WTC11 (cell line): ENCODE results near the gene MTOR. TPM values are rescaled to one million over a fixed set of nuclear protein-coding genes. Genes with fewer than 3 reads are reported as not detected.
A peak's percentile ranks its signal among the peaks of the same experiment; 100 is the strongest.

Experiments
- ATAC-seq: fragments of 200-7000 bp; cut with Tn5 transposase; 2 replicates; pipeline ENCODE4 v1.10.0; 2021; ENCODE audit warnings: mild to moderate bottlenecking, moderate library complexity
- CTCF ChIA-PET: fragments of 300-600 bp; sonication (Branson Sonifier 250); formaldehyde crosslinking; loops from one replicate; lab custom pipeline; 2021; ENCODE audit warnings: antibody characterized with exemption; lab: Charles Lee
- POLR2A ChIA-PET: fragments of 350-600 bp; sonication (Branson Sonifier 250); formaldehyde crosslinking; loops from one replicate; lab custom pipeline; 2021; ENCODE audit warnings: antibody characterized with exemption; lab: Charles Lee
- DNase-seq: peaks from one replicate; pipeline ENCODE4 v3.0.0; 2021; ENCODE audit warnings: low spot score
- H3K27ac Mint-ChIP-seq: 2 replicates; pipeline ENCODE4 v1.8.0; 2021; ENCODE audit warnings: mixed read lengths
- H3K27me3 Mint-ChIP-seq: 2 replicates; pipeline ENCODE4 v1.8.0; 2021; ENCODE audit warnings: low read depth, mild to moderate bottlenecking, moderate library complexity, mixed read lengths
- H3K36me3 Mint-ChIP-seq: 2 replicates; pipeline ENCODE4 v1.8.0; 2021; ENCODE audit warnings: mixed read lengths
- H3K4me1 Mint-ChIP-seq: 2 replicates; pipeline ENCODE4 v1.8.0; 2022; ENCODE audit warnings: mixed read lengths
- H3K4me3 Mint-ChIP-seq: 2 replicates; pipeline ENCODE4 v1.8.0; 2021; ENCODE audit warnings: mild to moderate bottlenecking, moderate library complexity, mixed read lengths
- H3K9me3 Mint-ChIP-seq: 2 replicates; pipeline ENCODE4 v1.8.0; 2021; ENCODE audit warnings: mixed read lengths
- ELF4 ChIP-seq: sonication (generic); formaldehyde crosslinking; IDR thresholded peaks from 2 replicates; pipeline ENCODE4 v1.8.1; 2022; ENCODE audit warnings: low read depth, mild to moderate bottlenecking, moderate library complexity, missing genetic modification reagents
- GABPB1 ChIP-seq: sonication (generic); formaldehyde crosslinking; IDR thresholded peaks from 2 replicates; pipeline ENCODE4 v1.8.1; 2023; ENCODE audit warnings: mild to moderate bottlenecking, missing genetic modification reagents
- JAZF1 ChIP-seq: fragments of 250-450 bp; sonication (Bioruptor Pico); IDR thresholded peaks from 2 replicates; pipeline ENCODE4 v1.9.0; 2021; ENCODE audit warnings: moderate library complexity, mild to moderate bottlenecking, inconsistent platforms
- KAT7 ChIP-seq: sonication (generic); formaldehyde crosslinking; IDR thresholded peaks from 2 replicates; pipeline ENCODE4 v1.8.1; 2023; ENCODE audit warnings: missing genetic modification reagents, mild to moderate bottlenecking, borderline replicate concordance
- MYBL2 ChIP-seq: sonication (generic); formaldehyde crosslinking; IDR thresholded peaks from 2 replicates; pipeline ENCODE4 v1.8.1; 2023; ENCODE audit warnings: mild to moderate bottlenecking, moderate library complexity, missing genetic modification reagents
- NFATC4 ChIP-seq: fragments of 250-450 bp; sonication (Bioruptor Pico); IDR thresholded peaks from 2 replicates; pipeline ENCODE4 v1.9.0; 2021; ENCODE audit warnings: mild to moderate bottlenecking
- NR3C1 ChIP-seq: sonication (generic); formaldehyde crosslinking; conservative IDR thresholded peaks from 2 replicates; pipeline ENCODE4 v1.8.1; 2023; ENCODE audit warnings: low read depth, mild to moderate bottlenecking, missing genetic modification reagents
- PRRX2 ChIP-seq: fragments of 250-450 bp; sonication (Bioruptor Pico); IDR thresholded peaks from 2 replicates; pipeline ENCODE4 v1.8.0; 2021; ENCODE audit warnings: mild to moderate bottlenecking
- SMAD4 ChIP-seq: sonication (generic); formaldehyde crosslinking; IDR thresholded peaks from 2 replicates; pipeline ENCODE4 v1.8.0; 2022; ENCODE audit warnings: mild to moderate bottlenecking, missing genetic modification reagents
- TCF7 ChIP-seq: sonication (generic); formaldehyde crosslinking; IDR thresholded peaks from 2 replicates; pipeline ENCODE4 v1.8.0; 2022; ENCODE audit warnings: mild to moderate bottlenecking, low read depth, missing genetic modification reagents, moderate library complexity
- TEAD4 ChIP-seq: sonication (generic); formaldehyde crosslinking; IDR thresholded peaks from 2 replicates; pipeline ENCODE4 v1.8.0; 2022; ENCODE audit warnings: mild to moderate bottlenecking, missing genetic modification reagents
- ZBTB21 ChIP-seq: sonication (generic); formaldehyde crosslinking; IDR thresholded peaks from 2 replicates; pipeline ENCODE4 v1.8.1; 2023; ENCODE audit warnings: mild to moderate bottlenecking, missing genetic modification reagents, borderline replicate concordance
- ZNF121 ChIP-seq: sonication (generic); formaldehyde crosslinking; IDR thresholded peaks from 2 replicates; pipeline ENCODE4 v1.8.0; 2023; ENCODE audit warnings: missing genetic modification reagents
- total RNA-seq: library from RNA; stranded (reverse); gene quantifications from 3 replicates; pipeline ENCODE4 v1.2.3, GENCODE V29; 2021
- TF ChIP-seq, protein P1 (sequence below): sonication (generic); formaldehyde crosslinking; IDR thresholded peaks from 2 replicates; pipeline ENCODE4 v1.8.1; 2022; ENCODE audit warnings: low read depth, missing genetic modification reagents, borderline replicate concordance
- TF ChIP-seq, protein P2 (sequence below): sonication (generic); formaldehyde crosslinking; IDR thresholded peaks from 2 replicates; pipeline ENCODE4 v1.8.1; 2023; ENCODE audit warnings: mild to moderate bottlenecking, missing genetic modification reagents, moderate library complexity
- TF ChIP-seq, protein P3 (sequence below): sonication (generic); formaldehyde crosslinking; IDR thresholded peaks from 2 replicates; pipeline ENCODE4 v1.8.0; 2022; ENCODE audit warnings: missing genetic modification reagents
- TF ChIP-seq, protein P4 (sequence below): fragments of 250-450 bp; sonication (Bioruptor Pico); IDR thresholded peaks from 2 replicates; pipeline ENCODE4 v2.1.2; 2022; ENCODE audit warnings: mild to moderate bottlenecking, moderate library complexity
- TF ChIP-seq, protein P5 (sequence below): sonication (generic); formaldehyde crosslinking; IDR thresholded peaks from 2 replicates; pipeline ENCODE4 v1.8.1; 2022; ENCODE audit warnings: mild to moderate bottlenecking, missing genetic modification reagents, moderate library complexity, borderline replicate concordance
- TF ChIP-seq, protein P6 (sequence below): sonication (generic); formaldehyde crosslinking; IDR thresholded peaks from 2 replicates; pipeline ENCODE4 v1.8.1; 2023; ENCODE audit warnings: mild to moderate bottlenecking, missing genetic modification reagents, moderate library complexity
- TF ChIP-seq, protein P7 (sequence below): sonication (generic); formaldehyde crosslinking; IDR thresholded peaks from 2 replicates; pipeline ENCODE4 v1.8.1; 2023; ENCODE audit warnings: mild to moderate bottlenecking, missing genetic modification reagents
- TF ChIP-seq, protein P8 (sequence below): sonication (generic); formaldehyde crosslinking; IDR thresholded peaks from 2 replicates; pipeline ENCODE4 v1.8.0; 2022; ENCODE audit warnings: mild to moderate bottlenecking, missing genetic modification reagents

The MTOR gene
- total RNA-seq, 1 experiment from 2014 or later, result 65.0 TPM

DNA sequence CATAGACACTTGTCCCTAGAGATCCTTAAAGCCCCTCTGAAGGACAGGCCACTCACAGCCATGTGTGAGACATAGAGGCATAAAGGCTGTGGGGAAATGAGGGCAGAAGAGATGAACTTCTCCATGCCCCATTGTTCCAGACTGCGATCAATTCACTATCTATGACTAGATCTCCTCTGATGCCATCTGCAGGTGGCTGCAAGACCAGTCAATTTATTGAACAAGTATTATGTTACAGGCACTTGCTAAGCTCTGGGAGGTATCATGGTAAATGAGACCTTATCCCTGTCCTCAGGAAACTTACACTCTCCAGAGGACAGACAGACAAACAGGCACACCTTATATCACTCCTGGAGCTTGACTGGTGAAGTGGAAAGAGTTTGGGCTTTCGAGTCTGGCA is 33.6 kb upstream of the MTOR start:
- CTCF ChIA-PET, result no interaction called here
- no peak for DNase-seq
- Mint-ChIP-seq H3K4me1 (peaks cover 12% of the 10 kb centered on the region), H3K27ac (0 out of 2 replicates have a peak overlapping the region, but pooled peaks have one; percentile 24), H3K9me3 (no peaks in the 10 kb centered on the region), H3K4me3 (no peak overlapping the region), H3K36me3 (peaks cover 13% of the 10 kb centered on the region), H3K27me3 (no peaks in the 10 kb centered on the region)
- TF ChIP-seq, protein P1, sequence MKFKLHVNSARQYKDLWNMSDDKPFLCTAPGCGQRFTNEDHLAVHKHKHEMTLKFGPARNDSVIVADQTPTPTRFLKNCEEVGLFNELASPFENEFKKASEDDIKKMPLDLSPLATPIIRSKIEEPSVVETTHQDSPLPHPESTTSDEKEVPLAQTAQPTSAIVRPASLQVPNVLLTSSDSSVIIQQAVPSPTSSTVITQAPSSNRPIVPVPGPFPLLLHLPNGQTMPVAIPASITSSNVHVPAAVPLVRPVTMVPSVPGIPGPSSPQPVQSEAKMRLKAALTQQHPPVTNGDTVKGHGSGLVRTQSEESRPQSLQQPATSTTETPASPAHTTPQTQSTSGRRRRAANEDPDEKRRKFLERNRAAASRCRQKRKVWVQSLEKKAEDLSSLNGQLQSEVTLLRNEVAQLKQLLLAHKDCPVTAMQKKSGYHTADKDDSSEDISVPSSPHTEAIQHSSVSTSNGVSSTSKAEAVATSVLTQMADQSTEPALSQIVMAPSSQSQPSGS, result no peak
- TF ChIP-seq JAZF1 (no peak), NFATC4 (CRISPR knock-in tag) (no peak), NR3C1 (CRISPR knock-in tag) (no peak), PRRX2 (CRISPR knock-in tag) (no peak), KAT7 (no peak), MYBL2 (CRISPR knock-in tag) (no peak), TCF7 (CRISPR knock-in tag) (no peak), ZNF121 (no peak), SMAD4 (no peak), GABPB1 (CRISPR knock-in tag) (no peak)
- TF ChIP-seq, protein P2, sequence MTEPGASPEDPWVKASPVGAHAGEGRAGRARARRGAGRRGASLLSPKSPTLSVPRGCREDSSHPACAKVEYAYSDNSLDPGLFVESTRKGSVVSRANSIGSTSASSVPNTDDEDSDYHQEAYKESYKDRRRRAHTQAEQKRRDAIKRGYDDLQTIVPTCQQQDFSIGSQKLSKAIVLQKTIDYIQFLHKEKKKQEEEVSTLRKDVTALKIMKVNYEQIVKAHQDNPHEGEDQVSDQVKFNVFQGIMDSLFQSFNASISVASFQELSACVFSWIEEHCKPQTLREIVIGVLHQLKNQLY, result no peak
- TF ChIP-seq, protein P3, sequence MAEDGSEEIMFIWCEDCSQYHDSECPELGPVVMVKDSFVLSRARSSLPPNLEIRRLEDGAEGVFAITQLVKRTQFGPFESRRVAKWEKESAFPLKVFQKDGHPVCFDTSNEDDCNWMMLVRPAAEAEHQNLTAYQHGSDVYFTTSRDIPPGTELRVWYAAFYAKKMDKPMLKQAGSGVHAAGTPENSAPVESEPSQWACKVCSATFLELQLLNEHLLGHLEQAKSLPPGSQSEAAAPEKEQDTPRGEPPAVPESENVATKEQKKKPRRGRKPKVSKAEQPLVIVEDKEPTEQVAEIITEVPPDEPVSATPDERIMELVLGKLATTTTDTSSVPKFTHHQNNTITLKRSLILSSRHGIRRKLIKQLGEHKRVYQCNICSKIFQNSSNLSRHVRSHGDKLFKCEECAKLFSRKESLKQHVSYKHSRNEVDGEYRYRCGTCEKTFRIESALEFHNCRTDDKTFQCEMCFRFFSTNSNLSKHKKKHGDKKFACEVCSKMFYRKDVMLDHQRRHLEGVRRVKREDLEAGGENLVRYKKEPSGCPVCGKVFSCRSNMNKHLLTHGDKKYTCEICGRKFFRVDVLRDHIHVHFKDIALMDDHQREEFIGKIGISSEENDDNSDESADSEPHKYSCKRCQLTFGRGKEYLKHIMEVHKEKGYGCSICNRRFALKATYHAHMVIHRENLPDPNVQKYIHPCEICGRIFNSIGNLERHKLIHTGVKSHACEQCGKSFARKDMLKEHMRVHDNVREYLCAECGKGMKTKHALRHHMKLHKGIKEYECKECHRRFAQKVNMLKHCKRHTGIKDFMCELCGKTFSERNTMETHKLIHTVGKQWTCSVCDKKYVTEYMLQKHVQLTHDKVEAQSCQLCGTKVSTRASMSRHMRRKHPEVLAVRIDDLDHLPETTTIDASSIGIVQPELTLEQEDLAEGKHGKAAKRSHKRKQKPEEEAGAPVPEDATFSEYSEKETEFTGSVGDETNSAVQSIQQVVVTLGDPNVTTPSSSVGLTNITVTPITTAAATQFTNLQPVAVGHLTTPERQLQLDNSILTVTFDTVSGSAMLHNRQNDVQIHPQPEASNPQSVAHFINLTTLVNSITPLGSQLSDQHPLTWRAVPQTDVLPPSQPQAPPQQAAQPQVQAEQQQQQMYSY (CRISPR knock-in tag), result no peak
- TF ChIP-seq, protein P4, sequence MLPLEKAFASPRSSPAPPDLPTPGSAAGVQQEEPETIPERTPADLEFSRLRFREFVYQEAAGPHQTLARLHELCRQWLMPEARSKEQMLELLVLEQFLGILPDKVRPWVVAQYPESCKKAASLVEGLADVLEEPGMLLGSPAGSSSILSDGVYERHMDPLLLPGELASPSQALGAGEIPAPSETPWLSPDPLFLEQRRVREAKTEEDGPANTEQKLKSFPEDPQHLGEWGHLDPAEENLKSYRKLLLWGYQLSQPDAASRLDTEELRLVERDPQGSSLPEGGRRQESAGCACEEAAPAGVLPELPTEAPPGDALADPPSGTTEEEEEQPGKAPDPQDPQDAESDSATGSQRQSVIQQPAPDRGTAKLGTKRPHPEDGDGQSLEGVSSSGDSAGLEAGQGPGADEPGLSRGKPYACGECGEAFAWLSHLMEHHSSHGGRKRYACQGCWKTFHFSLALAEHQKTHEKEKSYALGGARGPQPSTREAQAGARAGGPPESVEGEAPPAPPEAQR (CRISPR knock-in tag), result no peak
- TF ChIP-seq, protein P5, sequence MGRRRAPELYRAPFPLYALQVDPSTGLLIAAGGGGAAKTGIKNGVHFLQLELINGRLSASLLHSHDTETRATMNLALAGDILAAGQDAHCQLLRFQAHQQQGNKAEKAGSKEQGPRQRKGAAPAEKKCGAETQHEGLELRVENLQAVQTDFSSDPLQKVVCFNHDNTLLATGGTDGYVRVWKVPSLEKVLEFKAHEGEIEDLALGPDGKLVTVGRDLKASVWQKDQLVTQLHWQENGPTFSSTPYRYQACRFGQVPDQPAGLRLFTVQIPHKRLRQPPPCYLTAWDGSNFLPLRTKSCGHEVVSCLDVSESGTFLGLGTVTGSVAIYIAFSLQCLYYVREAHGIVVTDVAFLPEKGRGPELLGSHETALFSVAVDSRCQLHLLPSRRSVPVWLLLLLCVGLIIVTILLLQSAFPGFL (CRISPR knock-in tag), result no peak
- TF ChIP-seq, protein P6, sequence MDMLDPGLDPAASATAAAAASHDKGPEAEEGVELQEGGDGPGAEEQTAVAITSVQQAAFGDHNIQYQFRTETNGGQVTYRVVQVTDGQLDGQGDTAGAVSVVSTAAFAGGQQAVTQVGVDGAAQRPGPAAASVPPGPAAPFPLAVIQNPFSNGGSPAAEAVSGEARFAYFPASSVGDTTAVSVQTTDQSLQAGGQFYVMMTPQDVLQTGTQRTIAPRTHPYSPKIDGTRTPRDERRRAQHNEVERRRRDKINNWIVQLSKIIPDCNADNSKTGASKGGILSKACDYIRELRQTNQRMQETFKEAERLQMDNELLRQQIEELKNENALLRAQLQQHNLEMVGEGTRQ (CRISPR knock-in tag), result no peak
- no peak for ATAC-seq
- POLR2A ChIA-PET, result no interaction called here

DNA sequence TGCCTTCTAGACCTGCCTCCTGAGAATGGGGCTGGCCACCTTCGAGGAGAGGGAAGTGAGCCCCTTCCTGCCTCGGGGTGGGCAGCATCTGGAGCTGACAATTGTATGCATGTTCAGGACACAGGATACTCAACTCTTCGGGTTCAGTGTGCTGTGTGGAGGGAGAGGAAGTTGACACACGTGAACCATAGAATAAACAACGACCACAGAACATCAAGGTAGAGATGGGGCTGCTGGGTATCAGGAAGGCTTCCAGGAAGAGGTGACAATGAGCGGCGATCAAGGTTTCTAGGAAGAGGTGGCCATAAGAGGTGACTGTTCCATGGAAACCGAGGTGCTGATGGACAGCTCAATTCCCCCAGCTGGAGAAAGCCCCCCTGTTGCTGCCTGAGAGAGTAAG is 32.6 kb upstream of the MTOR start:
- DNase-seq, result no peak
- Mint-ChIP-seq H3K4me3 (no peak overlapping the region), H3K27ac (peak overlapping the region; percentile 6), H3K36me3 (peaks cover 17% of the 10 kb centered on the region), H3K9me3 (no peaks in the 10 kb centered on the region), H3K4me1 (peaks cover 12% of the 10 kb centered on the region), H3K27me3 (no peaks in the 10 kb centered on the region)
- ATAC-seq, result no peak
- ChIA-PET POLR2A (no interaction called here), CTCF (interaction anchor here (0.6 kb wide), 1 partner anchor 350 kb away, joined by 4 read pairs; no protein-coding TSS in a partner anchor)
- TF ChIP-seq, protein P6 (CRISPR knock-in tag), result no peak
- TF ChIP-seq, protein P7, sequence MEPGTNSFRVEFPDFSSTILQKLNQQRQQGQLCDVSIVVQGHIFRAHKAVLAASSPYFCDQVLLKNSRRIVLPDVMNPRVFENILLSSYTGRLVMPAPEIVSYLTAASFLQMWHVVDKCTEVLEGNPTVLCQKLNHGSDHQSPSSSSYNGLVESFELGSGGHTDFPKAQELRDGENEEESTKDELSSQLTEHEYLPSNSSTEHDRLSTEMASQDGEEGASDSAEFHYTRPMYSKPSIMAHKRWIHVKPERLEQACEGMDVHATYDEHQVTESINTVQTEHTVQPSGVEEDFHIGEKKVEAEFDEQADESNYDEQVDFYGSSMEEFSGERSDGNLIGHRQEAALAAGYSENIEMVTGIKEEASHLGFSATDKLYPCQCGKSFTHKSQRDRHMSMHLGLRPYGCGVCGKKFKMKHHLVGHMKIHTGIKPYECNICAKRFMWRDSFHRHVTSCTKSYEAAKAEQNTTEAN, result no peak
- TF ChIP-seq ELF4 (CRISPR knock-in tag), result no peak
- TF ChIP-seq ZBTB21 (CRISPR knock-in tag), result no peak
- TF ChIP-seq, protein P8, sequence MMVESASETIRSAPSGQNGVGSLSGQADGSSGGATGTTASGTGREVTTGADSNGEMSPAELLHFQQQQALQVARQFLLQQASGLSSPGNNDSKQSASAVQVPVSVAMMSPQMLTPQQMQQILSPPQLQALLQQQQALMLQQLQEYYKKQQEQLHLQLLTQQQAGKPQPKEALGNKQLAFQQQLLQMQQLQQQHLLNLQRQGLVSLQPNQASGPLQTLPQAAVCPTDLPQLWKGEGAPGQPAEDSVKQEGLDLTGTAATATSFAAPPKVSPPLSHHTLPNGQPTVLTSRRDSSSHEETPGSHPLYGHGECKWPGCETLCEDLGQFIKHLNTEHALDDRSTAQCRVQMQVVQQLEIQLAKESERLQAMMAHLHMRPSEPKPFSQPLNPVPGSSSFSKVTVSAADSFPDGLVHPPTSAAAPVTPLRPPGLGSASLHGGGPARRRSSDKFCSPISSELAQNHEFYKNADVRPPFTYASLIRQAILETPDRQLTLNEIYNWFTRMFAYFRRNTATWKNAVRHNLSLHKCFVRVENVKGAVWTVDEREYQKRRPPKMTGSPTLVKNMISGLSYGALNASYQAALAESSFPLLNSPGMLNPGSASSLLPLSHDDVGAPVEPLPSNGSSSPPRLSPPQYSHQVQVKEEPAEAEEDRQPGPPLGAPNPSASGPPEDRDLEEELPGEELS (CRISPR knock-in tag), result no peak
- TF ChIP-seq TEAD4 (CRISPR knock-in tag), result no peak
- TF ChIP-seq, protein P1, result no peak
